Loucy (cell line): ENCODE data around the gene TBP.
A peak's percentile ranks its signal among the peaks of the same experiment; 100 is the strongest.

Experiments
- H2AFZ ChIP-seq: fragments of 200-600 bp; sonication (generic); 2 replicates; pipeline ENCODE4 v1.6.0; 2016; ENCODE audit warnings: antibody characterized with exemption, mild to moderate bottlenecking, low read length, moderate library complexity
- H3F3A ChIP-seq: fragments of 200-600 bp; 2 replicates; pipeline ENCODE4 v1.6.0; 2016; ENCODE audit warnings: antibody characterized with exemption, low read depth, mild to moderate bottlenecking
- H3K27me3 ChIP-seq: fragments of 200-600 bp; sonication (generic); 2 replicates; pipeline ENCODE4 v1.6.1; 2014; ENCODE audit warnings: low read length, mild to moderate bottlenecking; ENCODE audit not compliant: insufficient read depth, poor library complexity, severe bottlenecking
- H3K36me3 ChIP-seq: fragments of 200-600 bp; sonication (generic); 2 replicates; pipeline ENCODE4 v1.6.1; 2016; ENCODE audit warnings: low read length; ENCODE audit not compliant: insufficient read depth
- H3K4me1 ChIP-seq: fragments of 200-600 bp; sonication (generic); 2 replicates; pipeline ENCODE4 v1.5.1; 2014; ENCODE audit warnings: low read length, mild to moderate bottlenecking; ENCODE audit not compliant: insufficient read depth, poor library complexity, severe bottlenecking
- H3K4me2 ChIP-seq: fragments of 200-600 bp; sonication (generic); 2 replicates; pipeline ENCODE4 v1.6.0; 2014; ENCODE audit warnings: antibody characterized with exemption, low read length, low read depth, mild to moderate bottlenecking; ENCODE audit not compliant: poor library complexity, severe bottlenecking
- H3K4me3 ChIP-seq: fragments of 200-600 bp; sonication (generic); 2 replicates; pipeline ENCODE4 v1.5.1; 2014; ENCODE audit warnings: low read length, mild to moderate bottlenecking, mixed read lengths; ENCODE audit not compliant: poor library complexity, severe bottlenecking
- H3K79me2 ChIP-seq: fragments of 200-600 bp; sonication (generic); 2 replicates; pipeline ENCODE4 v1.6.1; 2014; ENCODE audit warnings: low read length; ENCODE audit not compliant: insufficient read depth
- H3K9ac ChIP-seq: fragments of 200-600 bp; sonication (generic); 2 replicates; pipeline ENCODE4 v1.6.0; 2014; ENCODE audit warnings: mild to moderate bottlenecking, low read depth, low read length, moderate library complexity; ENCODE audit not compliant: poor library complexity, severe bottlenecking
- H3K9me2 ChIP-seq: fragments of 200-600 bp; sonication (generic); replicated peaks from 2 replicates; pipeline ENCODE4 v1.6.1; 2016; ENCODE audit warnings: low read depth, low read length, mixed read lengths
- H3K9me3 ChIP-seq: fragments of 200-600 bp; sonication (generic); 2 replicates; pipeline ENCODE4 v1.6.1; 2014; ENCODE audit warnings: mild to moderate bottlenecking, antibody characterized with exemption, low read length, low read depth; ENCODE audit not compliant: insufficient read depth
- H4K20me1 ChIP-seq: fragments of 200-600 bp; sonication (generic); 2 replicates; pipeline ENCODE4 v1.6.0; 2014; ENCODE audit warnings: antibody characterized with exemption, low read length, mild to moderate bottlenecking; ENCODE audit not compliant: insufficient read depth, poor library complexity, severe bottlenecking
- CTCF ChIP-seq: fragments of 200-600 bp; sonication (generic); conservative IDR thresholded peaks from 2 replicates; pipeline ENCODE4 v1.5.1; 2014; ENCODE audit warnings: mild to moderate bottlenecking, antibody characterized with exemption, low read length
- EZH2phosphoT487 ChIP-seq: fragments of 200-600 bp; IDR thresholded peaks from 2 replicates; pipeline ENCODE4 v1.6.1; 2018; ENCODE audit warnings: antibody characterized with exemption, mild to moderate bottlenecking, moderate library complexity, borderline replicate concordance

Gene TBP

DNA sequence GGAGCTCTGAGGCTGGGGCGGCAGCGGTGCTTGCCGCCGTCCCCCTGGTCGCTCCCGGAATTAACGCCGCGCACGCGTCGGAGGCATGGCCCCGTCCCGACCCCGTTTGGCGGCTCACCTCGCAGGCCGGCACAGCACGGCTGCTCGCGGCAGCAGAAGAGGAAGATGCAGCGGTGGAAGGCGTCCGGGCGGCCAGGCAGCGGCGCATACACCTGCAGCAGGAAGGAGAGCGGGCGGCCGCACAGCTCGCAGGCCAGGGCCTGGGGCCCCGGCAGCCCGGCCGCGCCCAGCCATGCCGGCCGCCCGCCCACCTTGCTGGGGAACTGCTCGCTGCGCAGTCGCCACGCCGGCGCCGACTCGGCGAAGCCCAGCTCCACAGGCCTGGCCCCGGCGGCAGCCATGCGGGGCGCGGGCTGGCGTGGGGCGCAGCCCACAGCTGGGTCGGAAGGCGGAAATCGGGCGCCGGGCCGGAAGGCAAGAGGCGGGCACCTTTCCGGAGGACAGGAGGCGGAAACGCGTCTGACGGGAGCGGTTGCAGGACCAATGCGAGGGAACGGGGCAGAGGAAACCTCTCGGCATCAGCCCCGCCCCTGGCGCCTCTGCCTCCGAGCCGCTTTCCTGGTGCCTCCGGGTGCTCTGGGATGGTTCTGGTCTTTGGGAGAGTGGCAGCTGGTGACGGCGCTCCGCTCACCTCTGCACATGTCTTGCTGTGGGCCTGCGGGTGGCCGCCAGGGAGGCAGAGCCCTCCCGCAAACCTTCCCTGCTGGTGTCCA is 30.2 kb downstream of the TBP start, which contains the start of gene PDCD2:
PDCD2 (minus strand) TSS at position 457 of the 773 bp plus-strand sequence; CDS start at position 401, 56 bp downstream.
- H3K9me2 ChIP-seq, result no peaks in the 10 kb centered on the region
- H4K20me1 ChIP-seq, result peaks cover 14% of the 10 kb centered on the region
- TF ChIP-seq CTCF, result no peak
- no peak for TF ChIP-seq EZH2phosphoT487
- peak within 1 kb of the TSS; percentile 82 for H3K9ac ChIP-seq
- peaks cover 26% of the 10 kb centered on the region for H3K4me1 ChIP-seq
- H3K79me2 ChIP-seq, result peaks cover 28% of the 10 kb centered on the region
- peak within 1 kb of the TSS; percentile 96 for H3K4me2 ChIP-seq
- H3K36me3 ChIP-seq, result peaks cover 5% of the 10 kb centered on the region; the same call in 1 of the 2 replicates
- peak within 1 kb of the TSS; percentile 93 for H2AFZ ChIP-seq
- no peaks in the 10 kb centered on the region for H3K27me3 ChIP-seq
- H3F3A ChIP-seq, result no peaks in the 10 kb centered on the region
- no peaks in the 10 kb centered on the region; the same call in 1 of the 2 replicates for H3K9me3 ChIP-seq
- peak within 1 kb of the TSS; percentile 88 for H3K4me3 ChIP-seq

DNA sequence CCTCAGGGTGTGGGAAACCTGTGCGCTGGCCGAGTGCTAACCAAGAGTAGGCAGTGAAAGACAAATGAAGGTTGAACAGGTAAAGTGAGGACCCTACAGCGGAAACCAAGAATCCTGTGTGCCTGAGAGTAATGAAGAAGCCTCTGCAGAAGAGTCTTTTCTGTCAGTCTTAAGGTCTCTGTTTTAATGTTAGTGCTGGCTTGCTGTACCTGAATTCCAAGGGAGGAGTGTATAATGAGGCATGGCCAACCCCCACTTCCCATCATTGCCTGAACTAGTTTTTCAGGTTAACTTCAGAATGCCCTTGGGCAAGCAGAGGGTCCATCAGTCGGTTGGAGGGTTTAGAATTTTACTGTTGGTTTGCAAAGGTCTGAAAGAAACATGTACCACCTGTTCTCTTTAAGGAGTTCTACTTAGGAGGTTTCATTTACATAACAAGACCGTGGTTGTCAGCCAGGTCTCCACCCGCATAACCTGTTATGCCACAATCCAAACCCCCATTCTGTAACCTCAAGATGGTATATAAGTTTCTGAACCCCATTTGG is 30.9 kb downstream of the TBP start:
- H3K9ac ChIP-seq, result peak overlapping the region; percentile 82
- peaks cover 26% of the 10 kb centered on the region for H3K4me1 ChIP-seq
- H3K9me2 ChIP-seq, result no peaks in the 10 kb centered on the region
- peaks cover 5% of the 10 kb centered on the region; the same call in 1 of the 2 replicates for H3K36me3 ChIP-seq
- peak overlapping the region; percentile 93 for H2AFZ ChIP-seq
- H3F3A ChIP-seq, result no peaks in the 10 kb centered on the region
- peak overlapping the region; percentile 96 for H3K4me2 ChIP-seq
- H4K20me1 ChIP-seq, result peaks cover 14% of the 10 kb centered on the region
- H3K9me3 ChIP-seq, result peaks cover 4% of the 10 kb centered on the region; the same call in 1 of the 2 replicates
- H3K4me3 ChIP-seq, result peak overlapping the region; percentile 88
- H3K79me2 ChIP-seq, result peaks cover 28% of the 10 kb centered on the region
- H3K27me3 ChIP-seq, result no peaks in the 10 kb centered on the region
- TF ChIP-seq CTCF (no peak), EZH2phosphoT487 (no peak)

DNA sequence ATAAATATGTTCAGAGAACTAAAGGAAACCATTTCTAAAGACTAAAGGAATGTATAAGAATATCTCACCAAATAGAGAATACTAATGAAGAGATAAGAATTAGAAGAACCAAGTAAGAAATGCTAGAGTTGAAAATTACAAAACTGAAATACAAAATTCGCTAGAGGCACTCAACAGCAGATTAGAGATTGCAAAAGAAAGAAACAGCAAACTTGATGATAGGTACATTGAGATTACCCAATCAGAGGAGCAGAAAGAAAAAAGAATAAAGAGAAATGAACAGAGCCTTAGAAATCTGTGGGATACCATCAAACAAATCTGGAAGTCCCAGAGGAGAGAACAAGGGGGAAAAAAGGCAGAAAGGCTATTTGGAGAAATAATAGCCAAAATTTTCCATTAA is 36.6 kb downstream of the TBP start:
- Histone ChIP-seq H3K79me2 (no peaks in the 10 kb centered on the region), H3K4me3 (no peak overlapping the region), H3K9me3 (peaks cover 26% of the 10 kb centered on the region; the same call in 1 of the 2 replicates), H4K20me1 (no peaks in the 10 kb centered on the region), H3F3A (no peaks in the 10 kb centered on the region), H3K27me3 (no peaks in the 10 kb centered on the region), H3K9me2 (no peaks in the 10 kb centered on the region), H2AFZ (no peak overlapping the region), H3K4me2 (no peak overlapping the region), H3K36me3 (no peaks in the 10 kb centered on the region), H3K4me1 (peaks cover 2% of the 10 kb centered on the region), H3K9ac (no peak overlapping the region)
- TF ChIP-seq CTCF (no peak), EZH2phosphoT487 (no peak)
